ENCODE data around the gene NHERF1. TPM values are rescaled to one million over a fixed set of nuclear protein-coding genes. Genes with fewer than 3 reads are reported as not detected.

Gene NHERF1
- total and polyA plus RNA-seq, 7 donors: 2.4 to 37.1 (median 4.9) TPM

DNA sequence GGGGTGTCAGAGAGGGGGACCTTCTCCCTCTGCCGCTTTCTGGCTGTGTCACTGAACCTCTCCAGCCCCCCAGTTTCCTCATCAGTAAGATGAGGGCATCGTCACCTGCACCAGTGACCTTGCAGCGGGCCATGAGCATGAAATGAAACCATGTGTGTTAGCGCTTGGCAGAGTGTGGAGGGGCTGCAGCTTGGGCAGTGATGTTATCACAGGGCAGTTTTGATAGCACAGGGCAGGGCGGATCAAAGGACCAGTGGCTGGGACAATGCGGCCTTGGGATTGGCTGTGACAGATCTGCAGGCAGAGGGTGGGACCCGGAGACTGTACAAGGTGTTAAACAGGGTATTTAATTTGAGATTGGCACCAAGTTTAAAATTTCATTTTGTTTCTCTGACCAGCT, 66.6 kb downstream of the NHERF1 start:
- Histone ChIP-seq H3K4me3 (no peak overlapping the region), H3K4me1 (no peaks in the 10 kb centered on the region), H3K9me3 (no peaks in the 10 kb centered on the region), H3K36me3 (ENCODE audit: insufficient read depth in 1 of 2, low read depth in 1 of 2) (peaks cover 0 to 10% of the 10 kb centered on the region in 2 donors), H3K27ac (no peak overlapping the region), H3K27me3 (ENCODE audit: insufficient read depth in 3 of 3, low read length in 2 of 3) (no peaks in the 10 kb centered on the region)
- intact Hi-C loops (cut with DNase I): no loop called here
- TF ChIP-seq, protein P1, sequence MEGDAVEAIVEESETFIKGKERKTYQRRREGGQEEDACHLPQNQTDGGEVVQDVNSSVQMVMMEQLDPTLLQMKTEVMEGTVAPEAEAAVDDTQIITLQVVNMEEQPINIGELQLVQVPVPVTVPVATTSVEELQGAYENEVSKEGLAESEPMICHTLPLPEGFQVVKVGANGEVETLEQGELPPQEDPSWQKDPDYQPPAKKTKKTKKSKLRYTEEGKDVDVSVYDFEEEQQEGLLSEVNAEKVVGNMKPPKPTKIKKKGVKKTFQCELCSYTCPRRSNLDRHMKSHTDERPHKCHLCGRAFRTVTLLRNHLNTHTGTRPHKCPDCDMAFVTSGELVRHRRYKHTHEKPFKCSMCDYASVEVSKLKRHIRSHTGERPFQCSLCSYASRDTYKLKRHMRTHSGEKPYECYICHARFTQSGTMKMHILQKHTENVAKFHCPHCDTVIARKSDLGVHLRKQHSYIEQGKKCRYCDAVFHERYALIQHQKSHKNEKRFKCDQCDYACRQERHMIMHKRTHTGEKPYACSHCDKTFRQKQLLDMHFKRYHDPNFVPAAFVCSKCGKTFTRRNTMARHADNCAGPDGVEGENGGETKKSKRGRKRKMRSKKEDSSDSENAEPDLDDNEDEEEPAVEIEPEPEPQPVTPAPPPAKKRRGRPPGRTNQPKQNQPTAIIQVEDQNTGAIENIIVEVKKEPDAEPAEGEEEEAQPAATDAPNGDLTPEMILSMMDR (IDR thresholded peaks at IDR 0.05): no peak
- DNase-seq: no peak
- WGBS, 3 donors: 97% methylated on average over 7 of the region's 7 CpGs
- no peak for ATAC-seq

DNA sequence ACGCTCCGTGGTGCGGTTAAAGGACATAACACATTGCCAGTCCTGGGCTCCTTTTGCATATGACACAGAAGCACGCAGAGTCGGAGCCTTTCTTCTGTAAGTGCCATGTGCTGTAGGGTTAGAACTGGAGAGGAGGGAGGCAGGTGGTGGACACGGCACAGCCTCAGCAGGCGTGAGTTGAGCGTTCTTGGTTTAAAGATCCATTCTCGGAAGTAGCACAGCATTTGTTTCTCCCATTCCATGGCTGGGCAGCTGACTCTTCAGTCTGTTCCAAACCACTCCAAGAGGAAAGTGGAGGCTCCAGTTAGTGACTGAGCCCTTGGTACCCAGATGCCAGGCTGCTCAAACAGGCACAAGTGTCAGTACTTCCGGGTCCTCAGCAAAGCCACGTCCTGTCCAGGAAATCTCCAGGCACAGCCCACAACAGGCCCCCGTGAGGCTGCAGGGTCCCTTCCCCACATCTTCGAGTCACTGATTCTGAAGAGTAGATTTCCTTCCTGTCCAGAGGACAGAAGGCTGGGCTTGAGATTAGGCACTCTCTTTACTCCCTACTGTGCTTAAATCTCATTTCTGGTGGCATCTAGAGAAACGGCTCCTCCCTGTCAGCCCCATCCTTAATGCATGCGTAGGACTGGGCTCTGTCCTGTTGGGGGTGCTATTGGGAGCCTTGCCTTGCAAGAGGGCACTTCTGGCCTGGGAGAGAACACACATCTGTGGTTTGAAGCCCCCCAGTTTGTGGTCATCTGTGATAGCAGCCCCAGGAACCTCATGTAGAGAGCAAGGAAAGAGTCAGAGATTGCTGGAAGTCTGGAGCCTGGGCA, 67.3 kb downstream of the NHERF1 start:
- Histone ChIP-seq H3K27me3 (ENCODE audit: insufficient read depth in 3 of 3, low read length in 2 of 3) (no peaks in the 10 kb centered on the region), H3K27ac (no peak overlapping the region), H3K9me3 (no peaks in the 10 kb centered on the region), H3K4me3 (no peak overlapping the region), H3K4me1 (no peaks in the 10 kb centered on the region), H3K36me3 (ENCODE audit: insufficient read depth in 1 of 2, low read depth in 1 of 2) (peaks cover 0 to 15% of the 10 kb centered on the region in 2 donors)
- no peak for ATAC-seq
- intact Hi-C loops (cut with DNase I): no loop called here
- 73 to 87% (median 73%) methylated on average over 15 of the region's 15 CpGs for WGBS, 3 donors
- no peak for DNase-seq
- TF ChIP-seq, protein P1 (IDR thresholded peaks at IDR 0.05): no peak

DNA sequence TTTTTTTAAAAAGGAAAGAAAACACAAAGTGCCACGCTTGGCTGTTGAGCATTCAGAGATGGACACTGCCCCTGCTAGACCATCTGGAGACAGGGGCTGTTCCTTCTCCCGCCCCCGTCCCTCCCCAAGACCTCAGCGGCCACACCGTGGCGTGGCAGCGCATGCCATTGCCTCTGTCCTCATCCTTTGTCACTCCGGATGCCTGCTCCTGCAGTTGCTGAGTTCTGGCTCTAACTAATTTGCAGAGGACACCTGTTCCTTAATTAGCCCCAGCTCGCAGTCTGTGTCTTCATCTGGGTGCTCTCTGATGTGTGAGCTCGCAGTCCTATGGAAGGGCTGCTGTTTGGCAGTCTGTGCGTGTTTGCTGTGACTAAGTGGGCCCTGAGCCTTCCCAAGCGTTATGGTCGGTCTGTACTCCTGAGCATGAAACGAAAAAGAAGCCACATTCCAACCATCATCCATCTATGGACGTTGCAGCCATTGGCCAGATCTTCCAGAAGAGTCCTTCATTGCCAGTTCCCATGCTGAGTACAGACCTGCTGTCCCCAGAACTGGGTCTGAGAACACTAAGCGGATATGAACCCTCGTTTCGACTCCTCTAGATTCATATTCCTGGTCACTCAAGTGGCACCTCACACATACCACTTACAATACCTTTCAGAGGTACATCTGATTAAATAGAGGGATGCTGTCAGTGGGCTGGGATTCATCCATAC, 68.6 kb downstream of the NHERF1 start:
- peaks cover 0 to 15% of the 10 kb centered on the region in 2 donors for H3K36me3 ChIP-seq (ENCODE audit: insufficient read depth in 1 of 2, low read depth in 1 of 2)
- no peak overlapping the region for H3K4me3 ChIP-seq
- no peak overlapping the region for H3K27ac ChIP-seq
- no peaks in the 10 kb centered on the region for H3K27me3 ChIP-seq (ENCODE audit: insufficient read depth in 3 of 3, low read length in 2 of 3)
- no peaks in the 10 kb centered on the region for H3K9me3 ChIP-seq
- H3K4me1 ChIP-seq: no peaks in the 10 kb centered on the region
- no peak for DNase-seq
- ATAC-seq: no peak
- WGBS, 3 donors: 74 to 83% (median 80%) methylated on average over 17 to 18 of the region's 18 CpGs
- intact Hi-C loops (cut with DNase I): no loop called here
- TF ChIP-seq, protein P1 (IDR thresholded peaks at IDR 0.05): no peak

DNA sequence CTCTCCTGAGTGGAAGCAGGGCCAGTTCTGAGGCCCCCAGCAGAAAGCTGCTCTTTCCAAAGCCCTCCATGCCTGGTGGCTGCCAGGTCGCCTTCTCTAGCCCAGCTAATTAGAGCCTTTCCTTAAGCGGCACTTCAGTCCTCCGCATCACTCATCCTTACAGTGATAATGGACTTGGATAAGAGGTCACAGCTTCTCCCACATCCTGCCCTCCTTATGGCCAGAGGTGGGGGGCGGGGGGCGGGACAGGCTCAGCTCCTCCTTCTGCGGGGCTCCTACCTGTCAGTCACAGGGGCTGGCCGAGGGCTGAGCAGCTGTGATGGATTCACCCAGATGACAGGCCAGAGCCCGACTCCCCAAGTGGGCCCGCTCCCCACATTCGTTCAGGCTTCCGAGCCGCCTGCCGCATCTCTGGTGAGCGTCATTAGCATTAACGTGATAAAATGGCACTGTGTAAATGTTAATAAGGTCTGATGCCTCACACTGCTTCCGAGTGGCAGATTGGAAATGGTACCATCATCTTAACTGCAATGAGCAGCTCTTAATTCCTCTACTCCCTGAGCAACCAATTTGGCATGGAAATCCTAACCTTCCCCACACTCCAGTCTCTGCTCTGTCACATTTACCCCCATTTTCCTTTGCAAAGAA, 70.0 kb downstream of the NHERF1 start:
- ATAC-seq (no peak), DNase-seq (no peak)
- Histone ChIP-seq H3K4me3 (no peak overlapping the region), H3K4me1 (no peaks in the 10 kb centered on the region), H3K9me3 (no peaks in the 10 kb centered on the region), H3K36me3 (ENCODE audit: insufficient read depth in 1 of 2, low read depth in 1 of 2) (peaks cover 0 to 15% of the 10 kb centered on the region in 2 donors), H3K27me3 (ENCODE audit: insufficient read depth in 3 of 3, low read length in 2 of 3) (no peaks in the 10 kb centered on the region), H3K27ac (no peak overlapping the region)
- intact Hi-C loops (cut with DNase I): no loop called here
- 95 to 97% (median 96%) methylated on average over 16 of the region's 16 CpGs for WGBS, 3 donors
- TF ChIP-seq, protein P1 (IDR thresholded peaks at IDR 0.05): no peak

Other genes with a start within 250 kb of the NHERF1 start
- under 1 TPM in 2 of 4 donors, not detected in 2; 0.11 to 0.15 TPM for gene CD300LB, start 217.2 kb upstream of the NHERF1 start, total RNA-seq
- gene CD300LB, start 217.2 kb upstream of the NHERF1 start, polyA plus RNA-seq: under 1 TPM in 2 of 3 donors, not detected in 1; 0.01 to 0.05 TPM
- under 1 TPM; 0.32 to 0.44 (median 0.41) TPM for gene CD300C, start 202.5 kb upstream of the NHERF1 start, total RNA-seq
- gene CD300C, start 202.5 kb upstream of the NHERF1 start, polyA plus RNA-seq: under 1 TPM; 0.03 to 0.27 (median 0.18) TPM
- gene CD300H, start 181.1 kb upstream of the NHERF1 start, total RNA-seq: not detected
- not detected for gene CD300H, start 181.1 kb upstream of the NHERF1 start, polyA plus RNA-seq
- gene CD300LD, start 156.3 kb upstream of the NHERF1 start, total RNA-seq: not detected
- gene CD300LD, start 156.3 kb upstream of the NHERF1 start, polyA plus RNA-seq: not detected
- gene CD300E, start 124.9 kb upstream of the NHERF1 start, total RNA-seq: under 1 TPM in 3 of 4 donors, not detected in 1; 0.21 to 0.50 (median 0.49) TPM
- under 1 TPM; 0.09 to 0.27 (median 0.21) TPM for gene CD300E, start 124.9 kb upstream of the NHERF1 start, polyA plus RNA-seq
- under 1 TPM in 2 of 4 donors, not detected in 2; 0.32 to 0.39 TPM for gene CD300LF, start 35.7 kb upstream of the NHERF1 start, total RNA-seq
- under 1 TPM in 2 of 3 donors, not detected in 1; 0.09 to 0.16 TPM for gene CD300LF, start 35.7 kb upstream of the NHERF1 start, polyA plus RNA-seq
- under 1 TPM; 0.62 to 0.78 (median 0.67) TPM for gene RAB37, start 11.4 kb upstream of the NHERF1 start, total RNA-seq
- gene RAB37, start 11.4 kb upstream of the NHERF1 start, polyA plus RNA-seq: under 1 TPM; 0.69 to 0.82 (median 0.75) TPM
- 10 to 100 TPM; 15.2 to 32.8 (median 19.9) TPM for gene NAT9, start 27.7 kb downstream of the NHERF1 start, total RNA-seq
- gene NAT9, start 27.7 kb downstream of the NHERF1 start, polyA plus RNA-seq: 10 to 100 TPM; 25.8 to 52.5 (median 25.8) TPM
- gene GRIN2C, start 111.3 kb downstream of the NHERF1 start, total RNA-seq: under 1 TPM; 0.20 to 0.74 (median 0.37) TPM
- gene GRIN2C, start 111.3 kb downstream of the NHERF1 start, polyA plus RNA-seq: under 1 TPM; 0.06 to 0.40 (median 0.10) TPM
- 1 to 10 TPM; 3.0 to 7.9 (median 4.2) TPM for gene FDXR, start 124.4 kb downstream of the NHERF1 start, total RNA-seq
- 1 to 10 TPM; 3.4 to 4.7 (median 3.7) TPM for gene FDXR, start 124.4 kb downstream of the NHERF1 start, polyA plus RNA-seq
- not detected for gene FADS6, start 145.0 kb downstream of the NHERF1 start, total RNA-seq
- under 1 TPM in 1 of 3 donors, not detected in 2; 0.01 TPM for gene FADS6, start 145.0 kb downstream of the NHERF1 start, polyA plus RNA-seq
- not detected for gene USH1G, start 174.6 kb downstream of the NHERF1 start, total RNA-seq
- not detected for gene USH1G, start 174.6 kb downstream of the NHERF1 start, polyA plus RNA-seq
- gene OTOP2, start 175.6 kb downstream of the NHERF1 start, total RNA-seq: not detected
- not detected for gene OTOP2, start 175.6 kb downstream of the NHERF1 start, polyA plus RNA-seq
- not detected for gene OTOP3, start 187.3 kb downstream of the NHERF1 start, total RNA-seq
- under 1 TPM in 1 of 3 donors, not detected in 2; 0.04 TPM for gene OTOP3, start 187.3 kb downstream of the NHERF1 start, polyA plus RNA-seq
- gene HID1, start 224.1 kb downstream of the NHERF1 start, total RNA-seq: 10 to 100 TPM in 1 of 4 donors, 1 to 10 TPM in 3; 1.7 to 10.4 (median 2.8) TPM
- gene HID1, start 224.1 kb downstream of the NHERF1 start, polyA plus RNA-seq: 1 to 10 TPM; 2.3 to 4.8 (median 2.3) TPM
- gene CDR2L, start 239.0 kb downstream of the NHERF1 start, total RNA-seq: 1 to 10 TPM; 1.4 to 3.4 (median 2.7) TPM
- gene CDR2L, start 239.0 kb downstream of the NHERF1 start, polyA plus RNA-seq: 1 to 10 TPM; 1.3 to 1.7 (median 1.5) TPM

All from psoas muscle (tissue), 8 donors.